TTC549 (cell line): ENCODE data around the gene SYNGR2.

ENCODE experiments used
- FAIRE-seq: peaks from 2 replicates; lab custom pipeline; 2012; peaks lifted over from hg19 to GRCh38; lab: Jason Lieb, UNC

SYNGR2 gene

GRCh38 chr17:78204387-78205123, 36.2 kb downstream of the SYNGR2 start:
- no peak for FAIRE-seq

- FAIRE-seq: no peak
Measured at GRCh38 chr17:78205124-78205775, 36.9 kb downstream of the SYNGR2 start.

- no peak for FAIRE-seq
Measured at GRCh38 chr17:78206298-78206697, 37.9 kb downstream of the SYNGR2 start.

GRCh38 chr17:78208486-78208885, 40.1 kb downstream of the SYNGR2 start:
- no peak for FAIRE-seq

GRCh38 chr17:78210111-78210510, 41.7 kb downstream of the SYNGR2 start:
- FAIRE-seq: no peak

- FAIRE-seq: no peak
Measured at GRCh38 chr17:78211032-78211431, 42.7 kb downstream of the SYNGR2 start.

GRCh38 chr17:78214016-78214705, 45.8 kb downstream of the SYNGR2 start, which contains the start of gene BIRC5:
TSS of gene BIRC5 (plus strand) at chr17:78214253. CDS start at chr17:78214317, 64 bp downstream.
- FAIRE-seq: no peak

GRCh38 chr17:78214706-78215061, 46.3 kb downstream of the SYNGR2 start:
- FAIRE-seq: no peak

GRCh38 chr17:78219396-78220150, 51.2 kb downstream of the SYNGR2 start:
- no peak for FAIRE-seq
